Chondrocyte (in vitro differentiated cells): ENCODE measurements around the gene EMP1. TPM values are rescaled to one million over a fixed set of nuclear protein-coding genes. Genes with fewer than 3 reads are reported as not detected.

ENCODE experiments used
- DNase-seq: peaks from one replicate; pipeline ENCODE4 v3.0.0; 2021; ENCODE audit warnings: mixed read lengths, low spot score
- H3K27ac Mint-ChIP-seq: one replicate; pipeline ENCODE4 v1.8.0; 2021; ENCODE audit warnings: mild to moderate bottlenecking, moderate library complexity, mixed read lengths; ENCODE audit not compliant: unreplicated experiment
- H3K27me3 Mint-ChIP-seq: 2 replicates; pipeline ENCODE4 v1.8.0; 2021; ENCODE audit warnings: low read depth, mixed read lengths
- H3K36me3 Mint-ChIP-seq: 2 replicates; pipeline ENCODE4 v1.8.0; 2021; ENCODE audit warnings: low read depth, mixed read lengths
- H3K4me1 Mint-ChIP-seq: 2 replicates; pipeline ENCODE4 v1.8.0; 2021; ENCODE audit warnings: low read depth, mild to moderate bottlenecking, mixed read lengths
- H3K4me3 Mint-ChIP-seq: one replicate; pipeline ENCODE4 v1.8.0; 2021; ENCODE audit warnings: mild to moderate bottlenecking, moderate library complexity, mixed read lengths; ENCODE audit not compliant: unreplicated experiment
- H3K9me3 Mint-ChIP-seq: 2 replicates; pipeline ENCODE4 v1.8.0; 2021; ENCODE audit warnings: low read depth, mixed read lengths
- total RNA-seq: library from RNA; stranded (reverse); gene quantifications from 3 replicates; pipeline ENCODE4 v1.2.1, GENCODE V29; 2021
- TF ChIP-seq, protein P1 (sequence below): fragments of 200-600 bp; sonication (generic); IDR thresholded peaks from 2 replicates; pipeline ENCODE4 v1.5.0; 2021; ENCODE audit warnings: antibody characterized with exemption, mild to moderate bottlenecking, moderate library complexity

Gene EMP1
- total RNA-seq, 1 donor from 2014 or later: 35.7 TPM

DNA sequence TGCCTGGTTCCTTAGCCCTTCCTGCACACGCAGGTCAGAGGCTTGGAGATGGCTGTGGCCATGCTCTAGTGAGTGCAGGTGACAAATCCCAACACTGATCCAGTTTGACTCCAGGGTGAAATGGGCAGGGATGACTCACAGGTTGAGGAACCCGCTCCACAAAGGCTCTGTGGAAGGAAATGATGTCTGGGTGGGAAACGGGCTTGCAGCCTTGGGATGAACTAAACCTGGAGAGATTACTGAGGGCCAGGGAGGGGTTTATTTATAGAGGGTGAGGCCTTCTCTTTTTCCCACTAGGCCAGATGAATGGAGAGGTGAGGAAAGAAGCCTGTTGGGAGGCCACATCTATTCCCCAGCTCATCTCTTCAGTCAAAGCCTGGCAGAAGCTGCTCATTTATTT, 29.3 kb upstream of the EMP1 start:
- Mint-ChIP-seq H3K4me1 (peaks cover 45% of the 10 kb centered on the region), H3K27me3 (no peaks in the 10 kb centered on the region), H3K36me3 (no peaks in the 10 kb centered on the region), H3K27ac (no peak overlapping the region), H3K4me3 (no peak overlapping the region), H3K9me3 (peaks cover 4% of the 10 kb centered on the region)
- no peak for DNase-seq
- TF ChIP-seq, protein P1, sequence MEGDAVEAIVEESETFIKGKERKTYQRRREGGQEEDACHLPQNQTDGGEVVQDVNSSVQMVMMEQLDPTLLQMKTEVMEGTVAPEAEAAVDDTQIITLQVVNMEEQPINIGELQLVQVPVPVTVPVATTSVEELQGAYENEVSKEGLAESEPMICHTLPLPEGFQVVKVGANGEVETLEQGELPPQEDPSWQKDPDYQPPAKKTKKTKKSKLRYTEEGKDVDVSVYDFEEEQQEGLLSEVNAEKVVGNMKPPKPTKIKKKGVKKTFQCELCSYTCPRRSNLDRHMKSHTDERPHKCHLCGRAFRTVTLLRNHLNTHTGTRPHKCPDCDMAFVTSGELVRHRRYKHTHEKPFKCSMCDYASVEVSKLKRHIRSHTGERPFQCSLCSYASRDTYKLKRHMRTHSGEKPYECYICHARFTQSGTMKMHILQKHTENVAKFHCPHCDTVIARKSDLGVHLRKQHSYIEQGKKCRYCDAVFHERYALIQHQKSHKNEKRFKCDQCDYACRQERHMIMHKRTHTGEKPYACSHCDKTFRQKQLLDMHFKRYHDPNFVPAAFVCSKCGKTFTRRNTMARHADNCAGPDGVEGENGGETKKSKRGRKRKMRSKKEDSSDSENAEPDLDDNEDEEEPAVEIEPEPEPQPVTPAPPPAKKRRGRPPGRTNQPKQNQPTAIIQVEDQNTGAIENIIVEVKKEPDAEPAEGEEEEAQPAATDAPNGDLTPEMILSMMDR: no peak

DNA sequence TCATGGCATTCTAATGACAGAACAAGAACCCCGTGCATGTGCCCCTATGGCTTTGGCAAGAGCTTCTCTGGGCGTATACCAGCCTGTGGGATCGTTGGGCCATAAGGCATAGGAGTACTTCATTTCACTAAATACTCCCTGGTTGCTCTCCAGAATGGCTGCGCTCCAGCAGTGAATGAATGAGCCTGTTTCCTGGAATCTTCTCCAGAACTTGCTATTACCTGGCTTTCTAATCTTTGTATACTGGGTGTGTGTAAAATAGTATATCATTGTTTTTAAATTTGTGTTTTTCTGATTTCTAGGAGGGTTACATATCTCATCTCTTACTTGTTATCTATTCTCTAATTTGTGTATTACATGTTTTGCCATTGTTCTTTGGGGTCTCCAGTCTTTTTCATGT, 28.6 kb upstream of the EMP1 start:
- H3K27ac Mint-ChIP-seq: no peak overlapping the region
- no peaks in the 10 kb centered on the region for H3K36me3 Mint-ChIP-seq
- H3K9me3 Mint-ChIP-seq: peaks cover 4% of the 10 kb centered on the region
- no peak for DNase-seq
- no peaks in the 10 kb centered on the region for H3K27me3 Mint-ChIP-seq
- TF ChIP-seq, protein P1: no peak
- H3K4me1 Mint-ChIP-seq: peaks cover 51% of the 10 kb centered on the region
- no peak overlapping the region for H3K4me3 Mint-ChIP-seq

DNA sequence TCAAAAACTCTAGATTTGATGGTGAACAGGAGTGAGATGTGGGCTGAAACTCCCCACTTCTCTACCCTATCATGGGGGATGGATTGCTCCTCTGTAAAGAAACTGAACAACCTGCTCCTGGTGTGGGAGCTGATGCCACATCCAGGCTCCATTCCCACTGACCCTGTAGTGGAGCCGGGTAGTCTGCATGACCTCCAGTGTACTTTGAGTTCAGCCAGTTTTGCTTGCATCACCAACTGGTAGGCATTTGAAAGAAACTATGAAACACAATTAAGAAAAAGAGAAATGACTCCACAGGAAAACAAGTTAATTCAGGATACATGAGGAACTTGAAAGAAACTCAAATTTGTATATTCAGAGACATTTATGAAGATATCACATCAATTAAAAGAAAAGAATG, 27.3 kb upstream of the EMP1 start:
- no peak overlapping the region for H3K27ac Mint-ChIP-seq
- H3K4me3 Mint-ChIP-seq: no peak overlapping the region
- no peaks in the 10 kb centered on the region for H3K27me3 Mint-ChIP-seq
- peaks cover 4% of the 10 kb centered on the region for H3K9me3 Mint-ChIP-seq
- H3K36me3 Mint-ChIP-seq: no peaks in the 10 kb centered on the region
- TF ChIP-seq, protein P1: no peak
- no peak for DNase-seq
- peaks cover 64% of the 10 kb centered on the region for H3K4me1 Mint-ChIP-seq

DNA sequence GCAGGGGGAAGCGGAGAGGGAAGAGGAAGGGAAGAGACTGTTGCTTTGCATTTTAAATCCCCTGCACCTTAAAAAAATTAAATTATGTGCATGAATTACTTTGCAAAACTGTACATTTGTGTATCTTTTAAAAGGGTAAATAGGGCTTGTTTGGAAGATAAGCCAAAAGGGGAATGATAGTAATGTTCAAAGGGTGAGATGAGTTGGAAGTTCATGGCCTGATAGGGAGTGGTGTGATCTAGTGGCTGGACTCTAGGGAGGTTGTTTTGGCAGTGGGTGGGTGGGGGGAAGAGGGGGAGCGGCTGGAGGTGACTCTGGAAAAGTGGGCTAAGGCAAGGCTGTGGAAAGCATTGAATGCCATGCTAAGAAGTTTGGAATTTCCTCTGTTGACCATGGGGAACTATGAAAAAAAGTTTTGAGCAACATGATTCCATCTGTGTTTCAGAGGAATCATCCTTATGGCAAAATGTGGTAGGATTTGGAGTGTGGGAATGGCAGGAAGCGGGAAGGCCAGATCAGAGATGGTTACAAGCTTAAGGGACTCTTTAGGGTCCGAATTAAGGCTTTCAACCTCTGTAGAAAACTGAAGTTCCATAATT, 25.5 kb upstream of the EMP1 start:
- H3K9me3 Mint-ChIP-seq: peaks cover 4% of the 10 kb centered on the region
- no peaks in the 10 kb centered on the region for H3K36me3 Mint-ChIP-seq
- TF ChIP-seq, protein P1: no peak
- H3K4me3 Mint-ChIP-seq: no peak overlapping the region
- H3K27me3 Mint-ChIP-seq: no peaks in the 10 kb centered on the region
- DNase-seq: no peak
- no peak overlapping the region for H3K27ac Mint-ChIP-seq
- peaks cover 60% of the 10 kb centered on the region for H3K4me1 Mint-ChIP-seq

DNA sequence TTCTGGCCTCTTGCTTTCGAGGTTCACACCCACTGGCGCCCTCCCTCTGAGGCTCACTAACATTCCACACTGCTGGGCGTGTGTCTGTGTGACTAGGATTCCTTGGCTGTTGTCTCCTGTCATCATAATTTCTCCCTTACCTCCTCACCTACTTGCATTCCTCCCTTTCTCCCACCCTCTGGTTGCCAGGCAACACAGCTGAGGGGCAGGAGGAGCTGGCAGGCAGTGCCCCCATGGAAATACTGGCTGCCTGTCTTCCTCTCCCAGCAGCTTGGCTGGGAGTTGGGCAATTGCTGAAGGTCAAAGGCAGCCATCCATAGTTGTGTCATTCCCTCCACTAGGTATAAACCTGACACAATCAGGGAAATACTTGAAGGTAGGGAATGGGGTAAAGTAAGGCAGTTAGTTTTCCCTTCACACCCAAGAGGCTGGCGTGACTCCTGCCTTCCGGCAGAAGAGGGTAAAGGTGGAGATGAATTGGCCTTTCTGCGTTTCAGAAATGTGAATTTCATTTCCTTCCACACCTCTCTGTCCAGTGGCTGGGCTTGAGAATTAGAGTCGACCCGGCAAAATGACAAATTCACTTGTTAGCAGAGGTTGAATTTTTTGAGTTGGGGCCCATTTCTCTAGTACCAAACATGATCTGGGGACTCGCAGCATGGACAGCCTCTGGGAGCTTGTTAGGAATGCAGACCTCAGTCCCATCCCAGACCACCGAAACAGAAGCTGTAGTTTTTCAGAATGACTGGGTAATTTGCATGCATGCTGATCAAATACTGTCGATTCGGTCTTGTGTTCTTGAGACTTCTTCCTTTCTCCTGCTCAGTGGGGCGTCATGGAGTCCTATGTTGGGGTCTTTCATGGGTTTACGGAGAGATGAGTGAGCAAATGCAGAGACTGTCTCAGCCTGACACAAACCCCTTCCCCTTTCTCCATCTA, 24.3 kb upstream of the EMP1 start:
- peaks cover 4% of the 10 kb centered on the region for H3K9me3 Mint-ChIP-seq
- TF ChIP-seq, protein P1: peak; percentile 28
- no peak for DNase-seq
- H3K27me3 Mint-ChIP-seq: no peaks in the 10 kb centered on the region
- H3K36me3 Mint-ChIP-seq: no peaks in the 10 kb centered on the region
- H3K27ac Mint-ChIP-seq: peak overlapping the region; percentile 95
- H3K4me3 Mint-ChIP-seq: peak overlapping the region; percentile 13
- peaks cover 54% of the 10 kb centered on the region for H3K4me1 Mint-ChIP-seq
